ENCODE data around the gene SUPT16H.
A peak's percentile ranks its signal among the peaks of the same experiment; 100 is the strongest.
"Not testable (repeated sequence)": the region's sequence is repeated elsewhere in the genome, so short reads cannot be mapped to it uniquely, and the experiment has no call there.

The SUPT16H gene

DNA sequence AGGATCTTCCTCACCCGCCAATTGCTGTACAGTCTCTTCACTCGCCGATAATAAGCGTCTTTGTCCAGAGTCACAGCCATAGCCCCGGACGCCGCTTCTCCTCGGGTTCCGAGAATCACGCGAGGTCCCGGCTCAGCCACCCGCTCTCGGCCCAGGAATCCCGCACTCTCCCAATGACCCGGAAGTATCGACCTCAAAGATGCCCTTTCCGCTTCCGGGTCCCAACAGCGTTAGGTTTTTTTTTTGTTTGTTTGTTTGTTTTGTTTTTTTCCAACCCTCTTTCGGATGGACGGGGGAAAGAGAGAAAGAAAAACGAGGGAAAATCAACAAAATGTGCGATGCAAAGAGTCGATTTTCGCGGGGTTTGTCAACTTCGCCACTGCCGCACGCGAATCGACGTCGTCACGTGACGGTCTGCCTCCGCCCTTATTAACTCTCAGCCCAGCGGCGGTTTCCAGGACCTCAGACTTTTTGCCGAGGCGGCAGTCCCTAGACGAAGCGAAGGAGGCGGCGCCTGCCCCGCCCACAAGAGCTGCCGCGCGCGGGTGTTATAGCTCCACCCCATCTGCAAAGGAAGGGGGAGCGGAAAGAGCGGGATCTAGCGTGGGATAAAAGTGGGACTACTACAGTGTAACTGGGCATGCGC lies at the start of gene SUPT16H:
Gene SUPT16H (minus strand): TSS at position 172 of the 646 bp plus-strand sequence. CDS start 92 bp downstream, at position 80.
- DNase-seq: peak; percentile 74 to 83 (median 82)

DNA sequence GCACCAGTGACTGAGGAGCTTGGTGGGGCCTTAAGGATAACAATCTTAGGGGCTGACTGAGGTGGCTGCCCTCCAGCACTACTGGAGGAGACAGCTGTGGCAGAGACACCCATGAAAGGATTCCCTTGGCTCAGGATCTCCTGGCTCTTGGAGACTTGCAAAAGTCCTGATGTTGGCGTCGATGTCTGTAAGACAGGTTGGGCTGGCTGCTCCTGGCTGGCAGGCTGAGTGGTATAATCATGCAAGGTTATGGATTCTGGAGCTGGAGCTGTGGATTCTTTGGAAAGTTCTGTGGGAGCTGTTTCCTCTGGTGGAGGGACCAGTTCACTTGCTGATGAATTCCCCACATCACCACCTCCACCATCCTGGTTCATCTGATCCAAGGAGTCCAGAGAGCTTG lies 47.3 kb upstream of the SUPT16H start:
- DNase-seq: no peak

DNA sequence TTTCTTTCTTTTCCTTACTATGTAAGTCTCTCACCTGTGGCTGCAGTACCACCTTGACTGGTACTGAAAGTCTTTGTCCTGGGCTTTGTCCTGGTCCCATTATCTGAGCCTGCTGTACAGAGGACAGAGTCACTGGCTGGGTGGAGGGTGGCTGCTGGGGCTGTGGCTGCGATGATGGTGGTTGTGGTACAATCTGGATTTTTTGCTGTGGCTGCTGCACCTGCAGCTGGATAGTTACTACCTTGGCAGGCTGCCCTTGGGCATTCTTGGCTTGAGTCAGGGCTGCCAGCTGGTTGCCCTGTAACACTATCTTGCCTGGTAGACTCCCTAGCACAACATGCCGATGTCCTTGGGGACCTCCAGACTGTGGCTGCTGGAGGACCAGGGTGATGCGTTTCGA lies 45.1 kb upstream of the SUPT16H start:
- DNase-seq: no peak

DNA sequence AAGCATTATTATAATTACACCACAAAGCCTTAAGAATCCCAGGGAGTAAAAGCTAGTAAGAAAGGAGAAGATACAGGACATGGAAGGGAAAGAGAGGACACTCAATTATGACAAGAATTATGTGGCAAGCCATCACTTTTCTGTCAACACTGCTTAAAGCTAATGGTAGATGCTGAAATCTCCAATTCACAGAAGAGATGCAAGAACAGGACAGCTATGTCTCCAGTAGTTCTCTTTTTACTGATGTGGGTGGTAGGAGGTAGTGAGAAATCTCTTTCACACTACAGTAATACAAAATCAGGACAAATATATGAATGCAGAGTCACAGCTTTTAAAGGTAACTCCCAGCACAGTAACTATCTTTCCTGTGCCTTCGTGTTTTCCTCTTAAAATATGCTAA lies 42.9 kb upstream of the SUPT16H start:
- no peak for DNase-seq

DNA sequence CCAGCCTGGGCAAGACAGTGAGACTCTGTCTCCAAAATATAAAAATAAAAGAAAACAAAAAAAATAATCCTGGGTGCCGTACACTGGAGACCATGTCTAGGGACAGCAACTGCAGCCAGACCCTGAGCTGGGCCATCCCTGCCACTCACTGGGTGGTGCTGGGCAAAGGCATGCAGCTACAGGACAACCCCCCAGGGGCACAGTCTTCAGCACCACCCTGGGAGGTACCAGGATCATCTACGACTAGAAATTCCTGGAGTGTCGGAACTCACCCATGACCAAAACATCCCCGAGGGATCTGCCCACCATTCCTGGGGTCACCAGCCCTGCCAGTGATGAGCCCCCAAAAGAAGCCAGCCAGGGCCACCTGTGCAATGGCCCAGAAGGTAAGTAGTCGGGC lies 35.7 kb upstream of the SUPT16H start:
- DNase-seq: no peak

DNA sequence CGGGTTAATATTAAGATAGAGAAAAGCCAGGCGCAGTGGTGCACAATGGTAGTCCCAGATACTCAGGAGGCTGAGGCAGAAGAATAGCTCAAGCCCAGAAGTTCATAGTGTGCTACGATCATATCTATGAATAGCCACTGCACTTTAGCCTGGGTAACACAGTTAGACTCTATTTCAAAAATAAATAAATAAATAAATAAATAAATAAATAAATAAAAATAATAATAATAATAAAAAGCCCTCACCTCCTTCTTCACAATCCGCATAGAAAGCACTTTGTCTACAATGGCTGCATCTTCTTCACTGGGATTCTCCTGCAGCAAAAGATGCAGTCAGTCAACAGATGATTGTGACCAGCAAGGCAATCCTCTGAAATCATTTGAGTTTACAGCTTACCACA lies 31.5 kb upstream of the SUPT16H start:
- no peak for DNase-seq

DNA sequence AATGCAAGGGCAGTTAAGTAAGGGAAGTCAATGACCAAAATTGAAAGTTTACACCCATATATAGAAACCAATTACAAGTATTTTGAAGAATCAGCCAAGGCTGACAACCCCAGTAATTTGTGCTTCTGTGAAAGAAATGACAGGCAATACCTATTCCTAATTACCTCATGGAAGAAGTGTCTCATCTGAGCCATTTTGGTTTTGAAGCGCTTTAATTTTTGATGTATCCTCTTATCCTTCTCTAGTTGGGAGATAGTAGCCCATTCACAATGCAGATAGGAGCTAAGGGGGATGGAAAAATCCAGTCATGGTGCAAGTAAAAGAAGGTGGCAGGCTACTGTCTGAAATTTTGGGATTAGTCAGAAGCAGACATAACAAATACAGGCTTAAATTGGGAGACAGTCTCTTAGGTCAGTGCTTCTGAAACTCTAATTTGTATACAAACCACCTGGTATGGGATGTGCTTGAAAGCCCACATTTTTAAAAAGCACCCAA lies 30.4 kb upstream of the SUPT16H start:
- no peak for DNase-seq

DNA sequence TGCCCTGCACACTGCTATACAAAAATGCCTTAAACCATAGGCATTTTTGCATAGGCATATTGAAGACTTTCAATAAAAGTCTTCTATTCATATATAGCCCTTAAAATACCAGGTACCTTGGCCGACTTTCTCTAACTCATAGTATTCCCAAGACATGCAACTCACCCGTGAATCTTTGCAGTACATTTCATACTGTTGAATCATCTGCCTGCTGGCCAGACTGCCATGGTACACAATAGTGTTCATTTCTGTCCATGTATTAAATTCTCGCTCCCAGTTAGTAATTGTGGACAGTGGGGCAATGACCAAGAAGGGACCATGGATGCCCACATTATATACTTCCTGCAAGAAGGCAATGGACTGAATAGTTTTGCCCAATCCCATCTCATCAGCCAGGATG lies 24.3 kb upstream of the SUPT16H start:
- DNase-seq: no peak

DNA sequence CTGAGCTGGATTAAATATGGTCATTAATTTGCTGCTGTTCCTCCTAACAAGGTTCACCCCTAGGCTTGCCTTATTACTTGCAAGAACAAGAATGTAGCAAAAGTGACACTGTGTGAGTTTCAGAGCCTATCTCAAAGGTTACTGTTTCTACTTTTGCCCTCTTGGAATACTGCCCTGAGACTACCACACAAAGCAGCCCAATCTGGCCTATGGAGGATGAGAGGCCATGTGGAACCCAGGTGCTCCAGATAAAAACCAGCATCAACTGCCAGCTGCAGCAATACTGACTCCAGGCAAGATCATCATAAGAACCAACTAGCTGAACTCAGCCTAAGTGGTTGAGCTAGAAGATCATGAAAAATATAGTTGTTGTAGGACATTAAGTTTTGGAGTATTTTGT lies 22.4 kb upstream of the SUPT16H start:
- DNase-seq: no peak

DNA sequence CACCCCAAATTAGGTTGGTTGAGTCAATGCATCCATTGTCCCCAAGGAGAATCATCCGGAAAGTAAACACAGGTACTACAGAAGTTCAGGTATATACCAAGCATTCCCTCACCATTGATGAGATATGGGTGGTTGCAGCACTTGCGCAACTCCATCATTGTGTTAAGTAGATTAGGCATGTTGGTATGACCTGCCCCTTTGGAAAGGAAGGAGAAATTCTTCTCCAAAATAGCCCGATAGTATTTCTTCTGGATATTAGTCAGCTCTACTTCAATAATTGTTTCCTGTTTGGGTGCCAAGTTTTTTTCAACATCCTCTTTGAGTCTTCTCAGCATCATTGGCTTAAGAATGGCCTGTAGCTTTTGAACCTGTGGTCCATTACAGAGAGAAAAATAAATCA lies 21.3 kb upstream of the SUPT16H start:
- DNase-seq: no peak

DNA sequence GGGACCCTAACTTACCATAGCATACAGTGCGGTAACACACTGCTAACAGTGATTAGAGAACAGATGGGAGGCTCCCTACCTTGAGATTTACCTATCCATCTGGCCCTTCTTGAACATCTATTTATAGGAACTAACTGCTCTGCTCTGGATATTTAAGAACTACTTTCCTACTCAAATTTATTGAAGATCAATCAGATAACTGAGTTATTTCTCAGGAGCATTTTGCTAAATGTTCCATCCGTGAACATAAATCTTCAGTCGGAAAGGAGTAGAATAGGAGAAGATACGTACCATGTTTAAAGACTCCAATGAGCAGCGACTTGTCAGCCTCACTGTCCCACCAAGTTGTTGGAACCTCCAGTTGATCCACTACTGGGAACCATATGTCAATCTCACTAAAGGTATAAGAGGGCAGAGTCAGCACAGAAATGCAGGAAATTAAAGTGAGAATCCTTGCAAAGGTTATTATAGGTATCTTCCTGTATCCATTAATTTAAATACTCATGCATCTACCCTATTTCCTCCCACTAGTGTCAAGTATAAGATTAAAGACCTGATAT lies 15.6 kb upstream of the SUPT16H start:
- DNase-seq: no peak

DNA sequence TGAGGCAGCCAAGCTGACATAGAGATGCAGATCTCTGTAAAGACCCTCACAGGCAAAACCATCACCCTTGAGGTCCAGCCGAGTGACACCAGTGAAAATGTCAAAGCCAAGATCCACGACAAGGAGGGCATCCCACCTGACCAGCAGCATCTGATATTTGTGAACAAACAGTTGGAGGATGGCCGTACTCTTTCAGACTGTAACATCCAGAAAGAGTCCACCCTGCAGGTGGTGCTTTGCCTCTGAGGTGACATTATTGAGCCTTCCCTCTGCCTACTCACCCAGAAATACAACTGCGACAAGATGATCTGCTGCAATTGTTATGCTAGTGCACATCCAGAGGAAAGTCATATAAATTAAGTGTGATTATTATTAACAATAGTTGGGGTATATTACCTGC lies 15.1 kb upstream of the SUPT16H start:
- no peak for DNase-seq

DNA sequence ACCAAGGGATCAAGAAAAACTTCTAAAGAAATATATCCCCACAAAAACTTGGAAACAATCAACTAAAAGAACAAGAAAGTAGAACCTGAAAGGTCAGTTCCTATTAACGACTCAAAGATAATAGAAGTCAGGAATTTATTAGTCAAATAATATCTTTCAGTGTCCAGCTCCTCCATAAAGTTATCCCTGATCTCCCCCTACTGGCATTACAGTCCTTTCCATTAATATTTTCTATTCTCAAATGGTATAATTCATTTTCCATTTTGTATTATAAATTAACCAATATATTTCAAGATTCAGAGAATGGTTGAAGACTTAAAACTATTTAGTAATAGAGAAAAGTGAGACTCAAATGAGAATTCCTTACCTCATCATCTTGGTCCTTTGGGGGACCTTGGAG lies 11.6 kb upstream of the SUPT16H start:
- no peak for DNase-seq

DNA sequence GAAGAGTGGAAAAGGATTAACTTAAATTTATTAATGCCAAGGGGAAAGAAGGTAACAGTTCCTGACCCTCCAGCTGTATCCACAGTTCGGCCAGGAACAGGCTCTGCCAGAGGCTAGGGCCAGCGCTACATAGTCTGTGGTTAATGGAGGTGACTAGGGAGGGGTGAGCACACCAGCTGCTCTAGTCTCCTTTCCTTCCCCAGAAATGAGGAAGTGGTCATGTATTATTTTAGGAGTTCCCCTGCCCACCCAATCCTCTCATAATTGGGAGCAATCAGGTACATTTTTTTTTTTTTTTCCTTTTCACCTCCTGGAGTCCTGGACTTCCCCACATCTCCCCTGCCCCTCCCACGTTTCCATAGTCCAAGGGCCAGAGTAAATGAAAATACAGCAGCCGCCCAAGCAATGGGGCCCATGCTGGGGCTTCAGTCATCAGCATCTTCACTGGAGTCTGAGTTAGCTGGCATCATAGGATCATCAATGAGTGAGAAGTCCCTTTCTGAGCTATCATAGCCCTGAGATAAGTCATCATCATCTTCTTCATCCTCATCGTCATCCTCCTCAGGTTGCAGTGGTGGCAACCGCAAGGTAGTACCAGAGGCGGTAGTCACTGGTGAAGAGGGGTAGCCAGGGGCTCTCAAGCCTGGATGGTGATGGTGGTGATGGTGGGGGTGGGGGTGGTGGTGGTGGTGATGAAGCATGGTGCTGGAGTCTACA lies 1.5 kb upstream of the SUPT16H start:
- no peak for DNase-seq

DNA sequence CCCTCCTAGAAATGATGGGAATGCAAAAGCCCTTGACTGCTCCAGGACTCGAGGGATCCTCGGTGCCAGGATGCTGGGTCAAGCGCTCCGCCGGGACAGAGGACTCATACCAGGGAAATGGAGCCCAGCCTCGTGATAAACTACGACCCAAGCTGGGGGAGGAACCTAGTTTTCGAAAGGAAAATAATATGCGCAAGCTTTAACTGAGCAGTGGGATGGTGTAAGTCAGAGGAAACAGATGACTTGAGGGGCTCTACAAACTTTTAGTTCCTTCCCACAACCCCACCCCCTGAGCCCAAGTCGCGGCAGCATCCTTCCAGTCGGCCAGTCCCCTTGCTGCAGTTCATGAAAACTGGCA lies 654 bp upstream of the SUPT16H start:
- no peak for DNase-seq

DNA sequence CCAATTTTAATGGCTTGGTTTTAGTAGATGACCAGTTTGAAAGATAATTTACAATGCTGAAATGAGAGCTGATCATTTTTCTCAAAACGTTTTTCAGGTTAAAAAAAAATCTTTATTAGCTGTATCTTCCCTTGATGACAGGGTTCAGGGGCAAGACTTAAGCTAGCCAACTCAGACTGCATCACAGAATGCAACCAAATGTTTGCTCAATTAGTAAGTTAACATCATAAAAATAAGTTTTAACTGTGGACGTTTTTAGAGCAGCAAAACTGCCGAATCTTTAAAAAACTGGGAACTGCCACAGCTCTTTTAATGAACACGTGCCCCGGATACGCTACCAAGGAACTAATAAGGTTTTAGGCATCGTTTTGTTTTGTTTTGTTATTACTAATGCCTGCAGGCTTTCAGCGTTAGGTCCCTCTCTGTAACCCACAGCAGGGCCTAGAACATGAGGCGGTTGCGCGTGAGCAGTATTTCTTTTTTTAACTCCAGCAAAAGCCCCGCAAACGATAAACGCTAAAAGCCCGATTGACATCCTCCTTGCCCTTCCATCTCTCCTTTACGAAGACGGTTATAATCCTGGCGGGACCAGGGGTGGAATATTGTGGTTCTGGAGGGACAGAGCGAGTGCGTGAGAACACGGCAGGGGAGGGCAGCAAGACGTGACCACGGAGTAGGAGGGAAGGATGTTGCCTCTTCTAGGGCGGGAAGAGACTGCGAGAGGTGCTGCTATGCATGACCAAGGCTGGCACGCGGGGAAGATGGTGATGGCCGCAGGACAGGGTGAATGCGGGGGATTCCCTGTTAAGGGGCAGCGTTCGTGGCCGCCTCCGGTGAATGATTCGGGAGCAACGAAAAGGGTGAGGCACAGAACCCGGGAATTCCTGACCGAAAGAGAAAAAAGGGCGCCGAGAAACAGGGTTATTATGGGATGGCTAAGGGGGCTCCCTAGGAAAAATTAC lies 652 bp downstream of the SUPT16H start:
- peak; percentile 16 to 28 (median 24) for DNase-seq

DNA sequence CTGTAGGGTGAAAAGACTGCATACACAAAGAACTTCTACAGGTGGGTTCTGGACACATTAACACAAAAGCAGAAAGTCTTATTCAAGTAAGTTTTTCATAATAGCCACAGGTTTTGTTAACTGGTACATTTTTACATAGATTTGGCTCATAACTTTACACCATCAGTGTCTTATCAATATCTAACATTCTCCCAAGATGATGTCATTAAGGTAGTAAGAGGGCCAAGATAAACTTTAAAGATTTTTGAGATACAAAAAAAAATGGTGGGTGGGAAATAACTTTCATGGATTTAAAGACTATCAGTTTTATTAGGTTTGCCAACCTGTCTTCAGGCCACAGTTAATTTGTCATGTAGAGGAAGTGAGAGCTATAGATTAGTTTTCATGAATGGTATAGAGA lies 1.7 kb downstream of the SUPT16H start:
- no peak for DNase-seq

DNA sequence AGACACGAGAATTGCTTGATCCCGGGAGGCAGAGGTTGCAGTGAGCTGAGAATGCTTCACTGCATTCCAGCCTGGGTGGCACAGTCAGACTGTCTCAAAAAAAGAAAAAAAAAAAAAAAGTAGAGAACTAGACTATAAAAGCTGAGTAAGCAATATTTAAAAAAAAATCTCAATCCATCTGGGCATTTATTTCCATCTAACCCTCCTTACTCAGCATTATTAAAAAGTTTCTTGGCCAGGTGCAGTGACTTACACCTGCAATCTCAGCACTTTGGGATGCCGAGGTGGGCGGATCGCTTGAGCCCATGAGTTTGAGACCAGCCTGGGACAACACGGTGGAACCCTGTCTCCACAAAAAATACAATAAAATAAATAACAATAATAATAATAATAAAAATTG lies 4.5 kb downstream of the SUPT16H start:
- DNase-seq: no peak

DNA sequence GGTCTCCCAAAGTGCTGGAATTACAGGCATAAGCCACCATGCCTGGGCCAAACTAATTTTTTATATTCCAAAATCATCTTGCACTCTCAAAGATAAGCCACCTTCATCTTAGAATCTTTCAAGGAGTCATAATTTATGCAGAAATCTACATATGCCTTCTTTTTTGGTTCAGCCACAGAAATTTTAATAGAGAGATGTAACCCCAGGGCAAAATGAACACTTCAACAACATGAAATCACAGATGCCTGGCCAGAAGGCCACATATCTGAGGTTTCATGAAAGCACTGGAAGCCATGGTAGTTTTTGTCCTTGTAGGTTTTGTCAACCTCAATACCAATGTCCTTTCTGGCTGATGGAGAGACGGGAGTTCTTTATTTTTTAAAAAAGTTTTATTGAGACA lies 9.8 kb downstream of the SUPT16H start:
- no peak for DNase-seq

DNA sequence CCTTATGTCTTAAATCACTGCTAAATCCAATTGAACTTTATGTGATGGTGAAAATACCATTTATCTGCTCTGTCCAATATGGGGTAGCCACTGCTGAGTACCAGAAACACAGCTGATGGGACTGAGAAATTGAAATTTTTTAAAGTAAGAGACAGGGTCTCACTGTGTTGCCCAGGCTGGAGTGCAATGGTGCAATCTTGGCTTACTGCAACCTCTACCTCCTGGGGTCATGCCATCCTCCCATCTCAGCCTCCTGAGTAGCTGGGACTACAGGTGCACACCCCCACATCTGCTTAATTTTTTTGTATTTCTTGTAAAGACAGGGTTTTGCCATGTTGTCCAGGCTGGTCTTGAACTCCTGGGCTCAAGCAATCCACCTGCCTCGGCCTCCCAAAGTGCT lies 11.0 kb downstream of the SUPT16H start:
- DNase-seq: not testable (repeated sequence)

DNA sequence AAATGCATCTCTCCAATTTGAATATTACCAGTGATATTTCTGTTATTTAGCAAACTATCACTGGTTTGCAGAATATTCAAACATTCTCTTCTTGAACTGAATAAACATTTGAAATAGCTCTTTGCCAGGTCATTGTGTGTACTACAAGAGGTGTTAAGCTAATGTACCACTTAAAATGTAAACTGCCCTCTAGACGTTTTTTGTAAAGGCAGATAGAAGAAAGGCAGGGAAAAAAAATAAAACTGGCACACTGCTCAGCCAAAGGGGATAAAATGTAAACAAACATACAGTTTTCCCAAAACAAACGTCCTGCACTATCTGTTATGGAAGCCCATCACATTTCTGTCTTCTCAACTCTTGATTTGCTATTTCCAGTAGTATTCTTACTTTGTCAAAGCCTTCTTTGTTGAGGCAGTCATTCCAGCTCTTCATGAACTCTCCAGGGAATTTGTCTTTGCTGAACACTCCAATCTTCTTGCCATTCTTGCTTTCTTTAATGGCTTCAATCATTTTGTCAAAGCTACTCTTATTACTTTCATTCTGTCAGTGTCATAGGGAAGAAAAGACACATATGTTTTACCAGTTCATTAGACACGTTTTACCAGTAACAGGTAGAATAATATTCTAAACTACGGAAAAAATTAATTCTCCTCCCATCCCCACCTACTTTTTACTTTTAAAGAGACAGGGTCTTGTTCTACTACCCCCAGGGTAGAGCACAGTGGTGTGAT lies 13.7 kb downstream of the SUPT16H start:
- no peak for DNase-seq

DNA sequence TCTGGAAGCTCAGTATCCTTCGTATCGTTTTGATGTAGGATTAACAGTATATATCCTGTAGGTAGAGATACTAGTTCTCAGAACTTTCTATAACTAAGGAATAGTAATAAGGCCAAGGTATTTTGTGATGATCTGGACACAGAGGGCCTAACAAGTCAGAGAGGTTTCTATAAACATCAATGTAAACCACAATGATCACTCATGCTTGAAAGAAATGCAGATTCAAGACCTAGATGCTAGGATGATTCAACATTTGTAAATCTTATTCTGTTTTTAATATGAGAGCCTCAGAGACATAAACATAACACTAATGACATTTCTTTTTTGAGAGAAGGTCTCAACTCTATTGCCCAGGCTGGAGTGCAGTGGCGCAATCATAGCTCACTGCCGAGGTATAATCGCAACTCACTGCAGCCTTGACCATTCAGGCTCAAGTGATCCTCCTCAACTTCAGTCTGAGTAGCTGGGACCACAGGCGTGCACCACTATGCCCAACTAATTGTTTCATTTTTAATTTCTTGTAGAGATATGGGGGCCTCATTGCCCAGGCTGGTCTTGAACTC lies 16.2 kb downstream of the SUPT16H start:
- DNase-seq: no peak

Measured in activated naive CD4-positive, alpha-beta T cell (primary cell).